IMR-90 (cell line): Measurements from ENCODE around the gene ATP4A. TPM values are rescaled to one million over a fixed set of nuclear protein-coding genes. Genes with fewer than 3 reads are reported as not detected.

Experiments
- ATAC-seq: fragments of 200-7000 bp; cut with Tn5 transposase; 2 replicates; pipeline ENCODE4 v1.9.1; 2020; ENCODE audit warnings: low read depth, mild to moderate bottlenecking, moderate library complexity
- BruUV-seq: library from RNA; stranded (reverse); fragments of 400-500 nt; replicated peaks from 2 replicates; lab custom pipeline; 2021; lab: Mats Ljungman, UMichigan
- CTCF ChIA-PET: fragments of 300-600 bp; formaldehyde crosslinking; extraction: SDS; loops from one replicate; lab custom pipeline; 2021; ENCODE audit warnings: antibody characterized with exemption; lab: Yijun Ruan, JAX
- POLR2A ChIA-PET: fragments of 300-600 bp; sonication (Branson Sonifier 250); formaldehyde crosslinking; loops from one replicate; lab custom pipeline; 2022; ENCODE audit warnings: antibody characterized with exemption; ENCODE audit not compliant: unreplicated experiment; lab: Charles Lee
- DNase-seq: peaks from one replicate; pipeline ENCODE4 v3.0.0; 2013
- H2AFZ ChIP-seq: replicated peaks from 2 replicates; pipeline ENCODE3; 2013; ENCODE audit warnings: low read length, mild to moderate bottlenecking; ENCODE audit not compliant: poor library complexity
- H2AK5ac ChIP-seq: 2 replicates; pipeline ENCODE4 v1.6.1; 2013; ENCODE audit warnings: low read depth, low read length, inconsistent platforms
- H2AK9ac ChIP-seq: replicated peaks from 2 replicates; pipeline ENCODE3; 2013; ENCODE audit warnings: mild to moderate bottlenecking, low read depth, low read length, moderate library complexity; ENCODE audit not compliant: poor library complexity
- H2BK120ac ChIP-seq: 2 replicates; pipeline ENCODE4 v1.6.1; 2013; ENCODE audit warnings: low read depth, low read length, inconsistent platforms
- H2BK15ac ChIP-seq: 3 replicates; pipeline ENCODE4 v1.6.1; 2013; ENCODE audit warnings: low read depth, low read length, inconsistent platforms
- H2BK20ac ChIP-seq: 2 replicates; pipeline ENCODE4 v1.6.1; 2013; ENCODE audit warnings: low read depth, mild to moderate bottlenecking, inconsistent platforms, low read length, moderate library complexity
- H2BK5ac ChIP-seq: 2 replicates; pipeline ENCODE4 v1.6.1; 2013; ENCODE audit warnings: mild to moderate bottlenecking, low read depth, low read length, inconsistent platforms; ENCODE audit not compliant: poor library complexity, severe bottlenecking
- H3K14ac ChIP-seq: replicated peaks from 2 replicates; pipeline ENCODE4 v1.6.1; 2013; ENCODE audit warnings: low read depth, low read length, inconsistent platforms
- H3K18ac ChIP-seq: 2 replicates; pipeline ENCODE4 v1.6.1; 2013; ENCODE audit warnings: low read depth, low read length, control low read depth
- H3K23ac ChIP-seq: 2 replicates; pipeline ENCODE4 v1.6.1; 2013; ENCODE audit warnings: low read depth, low read length, inconsistent platforms
- H3K27ac ChIP-seq: 2 replicates; pipeline ENCODE4 v1.5.1; 2013; ENCODE audit warnings: mild to moderate bottlenecking, control low read depth, low read length; ENCODE audit not compliant: insufficient read depth
- H3K27me3 ChIP-seq: 2 replicates; pipeline ENCODE4 v1.6.1; 2013; ENCODE audit warnings: low read length; ENCODE audit not compliant: control insufficient read depth, insufficient read depth
- H3K36me3 ChIP-seq: 2 replicates; pipeline ENCODE4 v1.6.1; 2013; ENCODE audit warnings: low read length, mixed read lengths; ENCODE audit not compliant: control insufficient read depth, insufficient read depth
- H3K4ac ChIP-seq: 2 replicates; pipeline ENCODE4 v1.6.1; 2013; ENCODE audit warnings: low read depth, low read length, inconsistent platforms
- H3K4me1 ChIP-seq: 2 replicates; pipeline ENCODE4 v1.6.1; 2013; ENCODE audit warnings: low read length, mixed read lengths; ENCODE audit not compliant: control insufficient read depth, insufficient read depth
- H3K4me2 ChIP-seq: 2 replicates; pipeline ENCODE4 v1.6.1; 2013; ENCODE audit warnings: low read depth, mild to moderate bottlenecking, control low read depth, low read length, moderate library complexity
- H3K4me3 ChIP-seq: 2 replicates; pipeline ENCODE4 v1.5.1; 2013; ENCODE audit warnings: low read depth, mild to moderate bottlenecking, control low read depth, low read length, moderate library complexity; ENCODE audit not compliant: insufficient read depth
- H3K56ac ChIP-seq: 2 replicates; pipeline ENCODE4 v1.6.1; 2013; ENCODE audit warnings: low read length, inconsistent platforms; ENCODE audit not compliant: insufficient read depth; ENCODE audit errors: extremely low read depth
- H3K79me1 ChIP-seq, 2 experiments: 2 replicates each; pipeline ENCODE4 v1.6.1; 2013; ENCODE audit warnings: low read length in 2 of 2, inconsistent platforms in 1 of 2, low read depth in 1 of 2
- H3K9ac ChIP-seq: 2 replicates; pipeline ENCODE4 v1.6.1; 2013; ENCODE audit warnings: low read depth, low read length, control low read depth
- H3K9me1 ChIP-seq: 2 replicates; pipeline ENCODE4 v1.6.1; 2013; ENCODE audit warnings: low read length, inconsistent platforms; ENCODE audit not compliant: insufficient read depth
- H3K9me3 ChIP-seq: 2 replicates; pipeline ENCODE4 v1.6.1; 2013; ENCODE audit warnings: low read length; ENCODE audit not compliant: control insufficient read depth, insufficient read depth
- H4K20me1 ChIP-seq: 2 replicates; pipeline ENCODE4 v1.6.1; 2013; ENCODE audit warnings: low read length, inconsistent platforms; ENCODE audit not compliant: insufficient read depth
- H4K5ac ChIP-seq: 2 replicates; pipeline ENCODE4 v1.6.1; 2013; ENCODE audit warnings: mild to moderate bottlenecking, low read depth, low read length, control low read depth
- H4K8ac ChIP-seq, 2 experiments: 2 replicates each; pipeline ENCODE4 v1.6.1; 2013; ENCODE audit warnings: low read depth in 2 of 2, low read length in 2 of 2, control low read depth in 1 of 2, inconsistent platforms in 1 of 2
- H4K91ac ChIP-seq: 2 replicates; pipeline ENCODE4 v1.6.1; 2013; ENCODE audit warnings: low read depth, low read length, inconsistent platforms; ENCODE audit not compliant: insufficient read depth
- USF2 ChIP-seq: fragments of 150-350 bp; IDR thresholded peaks from 2 replicates; pipeline ENCODE4 v1.6.1; 2017; ENCODE audit warnings: mild to moderate bottlenecking, antibody characterized with exemption, low read length, low read depth
- WGBS, 2 experiments: methylation state at CpG; one replicate each; pipeline versions ENCODE4 v1.1.5 to v1.1.7; 2013; ENCODE audit warnings: missing lambda C conversion rate in 2 of 2; ENCODE audit not compliant: insufficient read length in 1 of 2; ENCODE audit errors: extremely low coverage in 2 of 2; 5-methylcytosine and 5-hydroxymethylcytosine counted together
- dilution Hi-C: fragments of 300-500 bp; cut with HindIII; formaldehyde crosslinking; loops from one replicate; pipeline ENCODE4 v1.14.3; 2018; ENCODE audit warnings: low sequenced_read_pairs; ENCODE audit not compliant: unreplicated experiment
- in situ Hi-C: fragments of 300-500 bp; cut with MboI; formaldehyde crosslinking; loops from 3 replicates; pipeline ENCODE4 v1.14.3; 2019; ENCODE audit warnings: low sequenced_read_pairs, inconsistent platforms, mixed read lengths
- intact Hi-C: fragments of 100-400 bp; cut with micrococcal nuclease; formaldehyde crosslinking; loops from 2 replicates; pipeline ENCODE4 v1.10.0; 2022
- polyA plus RNA-seq, 3 experiments: library from polyadenylated mRNA; depleted of rRNA; stranded (reverse); fragments of >200 nt; gene quantifications; 2 replicates each; pipeline ENCODE4 v1.2.3, GENCODE V29; 2012; ENCODE audit warnings: low replicate concordance in 1 of 3
- total RNA-seq: library from RNA; depleted of rRNA; stranded (reverse); fragments of >200 nt; gene quantifications from 2 replicates; pipeline ENCODE4 v1.2.3, GENCODE V29; 2012

The ATP4A gene
- total and polyA plus RNA-seq, 2 of the 4 experiments (the other 2 are of a cell fraction), result not detected

- Histone ChIP-seq H3K4me2 (no peak overlapping the region), H4K5ac (no peak overlapping the region), H3K9me3 (no peaks in the 10 kb centered on the region), H2AFZ (no peak overlapping the region), H3K4me3 (no peak overlapping the region), H3K9ac (no peak overlapping the region), H4K8ac (no peak overlapping the region), H2AK5ac (no peak overlapping the region), H3K36me3 (no peaks in the 10 kb centered on the region), H3K79me1 (no peaks in the 10 kb centered on the region), H3K9me1 (0 out of 2 replicates have a peak, but pooled peaks cover 3% of the 10 kb centered on the region), H3K4ac (no peak overlapping the region), H3K27me3 (peaks cover 45% of the 10 kb centered on the region), H2BK20ac (no peak overlapping the region), H2AK9ac (no peak overlapping the region), H3K18ac (no peak overlapping the region), H3K27ac (no peak overlapping the region), H3K56ac (no peak overlapping the region), H4K20me1 (no peaks in the 10 kb centered on the region), H3K23ac (no peak overlapping the region), H3K4me1 (no peaks in the 10 kb centered on the region), H3K14ac (no peak overlapping the region), H2BK15ac (no peak overlapping the region), H4K91ac (no peak overlapping the region), H2BK120ac (no peak overlapping the region), H2BK5ac (no peak overlapping the region)
- no peak for ATAC-seq
- WGBS, 2 experiments, result 60% methylated on average over 1 of the region's 6 CpGs; no CpG with 5 or more reads in 1 of the 2 experiments
- ChIA-PET POLR2A (no interaction called here), CTCF (no interaction called here)
- dilution Hi-C loops, result no loop called here
- BruUV-seq, result no TSS peak
- no peak for TF ChIP-seq USF2
- intact Hi-C loops, result no loop called here
- DNase-seq, result no peak
- in situ Hi-C loops, result no loop called here
These were observed 2.8 kb downstream of the ATP4A start for GRCh38 chr19:35560677-35561076.
